ENCODE data around the gene ERN1.

GRCh38 chr17:64153565-64154312 is 23.8 kb upstream of the ERN1 start:
- TF ChIP-seq, protein P1, sequence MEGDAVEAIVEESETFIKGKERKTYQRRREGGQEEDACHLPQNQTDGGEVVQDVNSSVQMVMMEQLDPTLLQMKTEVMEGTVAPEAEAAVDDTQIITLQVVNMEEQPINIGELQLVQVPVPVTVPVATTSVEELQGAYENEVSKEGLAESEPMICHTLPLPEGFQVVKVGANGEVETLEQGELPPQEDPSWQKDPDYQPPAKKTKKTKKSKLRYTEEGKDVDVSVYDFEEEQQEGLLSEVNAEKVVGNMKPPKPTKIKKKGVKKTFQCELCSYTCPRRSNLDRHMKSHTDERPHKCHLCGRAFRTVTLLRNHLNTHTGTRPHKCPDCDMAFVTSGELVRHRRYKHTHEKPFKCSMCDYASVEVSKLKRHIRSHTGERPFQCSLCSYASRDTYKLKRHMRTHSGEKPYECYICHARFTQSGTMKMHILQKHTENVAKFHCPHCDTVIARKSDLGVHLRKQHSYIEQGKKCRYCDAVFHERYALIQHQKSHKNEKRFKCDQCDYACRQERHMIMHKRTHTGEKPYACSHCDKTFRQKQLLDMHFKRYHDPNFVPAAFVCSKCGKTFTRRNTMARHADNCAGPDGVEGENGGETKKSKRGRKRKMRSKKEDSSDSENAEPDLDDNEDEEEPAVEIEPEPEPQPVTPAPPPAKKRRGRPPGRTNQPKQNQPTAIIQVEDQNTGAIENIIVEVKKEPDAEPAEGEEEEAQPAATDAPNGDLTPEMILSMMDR (IDR thresholded peaks at IDR 0.05) = no peak
- TF ChIP-seq POLR2A (IDR thresholded peaks at IDR 0.05) (no peak), EP300 (IDR thresholded peaks at IDR 0.05) (no peak)

Measured in gastroesophageal sphincter (tissue), 3 donors.